GM21576 (cell line): ENCODE measurements around the gene COL18A1.

Experiments
- ATAC-seq: cut with Tn5 transposase; IDR thresholded peaks from one replicate; pipeline ENCODE4 v1.9.1; 2021; ENCODE audit warnings: mild to moderate bottlenecking, moderate library complexity; ENCODE audit not compliant: unreplicated experiment

The COL18A1 gene

GRCh38 chr21:45412491-45412890 is 7.5 kb downstream of the COL18A1 start:
- ATAC-seq, result no peak

DNA sequence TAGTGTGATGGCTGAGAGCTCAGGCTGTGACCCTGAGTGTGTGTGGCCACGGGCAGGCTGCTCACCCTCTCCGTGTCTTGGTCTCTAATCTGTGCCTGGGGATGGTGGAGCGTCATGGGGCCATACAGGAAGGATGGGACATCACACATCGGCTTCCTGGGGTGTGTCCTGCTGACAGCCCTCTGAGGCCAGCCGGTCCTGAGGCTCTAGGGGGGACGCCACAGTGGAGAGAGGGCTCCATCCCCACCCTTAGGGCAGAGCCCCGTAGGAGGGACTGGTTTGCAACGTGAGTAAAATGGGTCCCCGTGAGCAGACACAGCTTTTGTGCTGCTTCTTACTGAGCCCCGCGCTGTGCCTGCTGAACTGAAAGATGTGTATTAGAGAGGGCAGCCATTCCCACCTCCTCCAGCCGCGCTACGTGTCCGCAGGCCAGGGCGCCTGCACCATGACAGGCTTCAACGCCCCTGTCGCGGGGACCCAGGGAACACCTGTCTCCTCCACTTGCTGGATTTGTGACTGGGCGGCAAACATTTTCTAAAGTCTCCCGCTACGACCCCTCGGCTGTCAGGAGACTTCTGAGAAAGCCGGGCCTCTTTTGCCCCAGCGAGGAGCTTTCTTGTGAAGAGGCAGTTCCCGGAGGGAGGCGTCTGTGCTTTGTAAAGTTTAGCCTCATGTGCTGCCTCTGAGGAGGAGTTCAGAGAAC is 8.1 kb downstream of the COL18A1 start:
- ATAC-seq, result no peak

- no peak for ATAC-seq
Observed at GRCh38 chr21:45413922-45414321, 9.0 kb downstream of the COL18A1 start.

DNA sequence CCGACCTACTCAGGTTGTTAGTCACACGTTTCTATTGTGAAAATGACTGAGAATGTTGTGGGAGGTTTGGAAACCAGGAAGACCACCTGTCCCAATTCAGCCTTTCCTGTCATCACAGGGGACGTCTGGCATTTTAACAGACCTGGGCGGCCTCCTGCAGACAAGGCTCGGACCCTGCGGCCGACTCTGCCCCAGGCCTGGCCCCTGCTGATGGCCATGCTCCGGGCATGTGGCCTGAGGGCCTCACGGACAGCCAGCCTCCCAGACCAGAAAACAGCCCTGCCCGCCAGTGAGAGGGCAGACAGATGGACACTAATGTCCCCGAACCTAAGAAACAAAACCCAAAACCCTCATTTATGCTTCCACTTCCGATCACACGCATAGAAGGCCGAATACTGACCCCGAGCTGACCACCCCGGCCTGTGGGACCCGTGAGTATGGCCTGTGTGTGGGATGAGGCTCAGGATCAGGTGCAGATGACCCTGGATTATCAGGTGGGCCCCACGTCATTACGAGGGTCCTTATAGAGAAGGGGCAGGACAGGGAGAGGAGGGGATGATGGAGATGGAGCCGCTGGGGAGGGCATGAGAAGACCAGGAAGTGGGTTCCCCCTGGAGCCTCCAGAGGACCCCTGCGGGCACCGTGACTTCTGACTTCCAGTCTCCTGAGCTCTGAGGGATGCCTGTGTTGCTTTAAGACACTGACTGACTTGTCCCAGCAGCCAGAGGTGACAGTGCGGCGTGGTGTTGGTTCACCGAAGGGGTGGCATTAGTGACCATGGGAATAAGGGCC is 9.6 kb downstream of the COL18A1 start:
- no peak for ATAC-seq

- ATAC-seq, result no peak
Observed at GRCh38 chr21:45415188-45415942, 10.4 kb downstream of the COL18A1 start.

GRCh38 chr21:45415943-45416611 is 11.1 kb downstream of the COL18A1 start:
- ATAC-seq, result no peak

- ATAC-seq, result no peak
Observed at GRCh38 chr21:45416620-45417019, 11.7 kb downstream of the COL18A1 start.

GRCh38 chr21:45417256-45417950 is 12.4 kb downstream of the COL18A1 start:
- no peak for ATAC-seq

- no peak for ATAC-seq
Observed at GRCh38 chr21:45417951-45418300, 13.0 kb downstream of the COL18A1 start.

GRCh38 chr21:45418301-45419071 is 13.5 kb downstream of the COL18A1 start:
- ATAC-seq, result no peak

DNA sequence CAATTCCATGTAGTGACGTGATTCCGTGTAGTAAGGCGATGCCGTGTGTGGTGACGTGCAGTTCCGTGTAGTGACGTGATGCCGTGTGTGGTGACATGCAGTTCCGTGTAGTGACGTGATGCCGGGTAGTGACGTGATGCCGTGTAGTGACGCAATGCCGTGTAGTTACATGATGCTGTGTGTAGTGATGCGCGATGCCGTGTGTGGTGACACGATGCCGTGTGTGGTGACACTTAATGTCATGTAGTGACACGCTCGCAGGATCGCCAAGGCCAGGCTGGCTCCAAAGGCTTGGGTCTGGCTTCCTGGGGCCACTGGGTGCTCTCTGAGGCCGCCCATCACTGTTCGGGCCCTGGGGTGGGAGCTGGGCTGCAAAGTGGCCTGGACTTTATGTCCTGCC is 14.2 kb downstream of the COL18A1 start:
- ATAC-seq, result no peak

DNA sequence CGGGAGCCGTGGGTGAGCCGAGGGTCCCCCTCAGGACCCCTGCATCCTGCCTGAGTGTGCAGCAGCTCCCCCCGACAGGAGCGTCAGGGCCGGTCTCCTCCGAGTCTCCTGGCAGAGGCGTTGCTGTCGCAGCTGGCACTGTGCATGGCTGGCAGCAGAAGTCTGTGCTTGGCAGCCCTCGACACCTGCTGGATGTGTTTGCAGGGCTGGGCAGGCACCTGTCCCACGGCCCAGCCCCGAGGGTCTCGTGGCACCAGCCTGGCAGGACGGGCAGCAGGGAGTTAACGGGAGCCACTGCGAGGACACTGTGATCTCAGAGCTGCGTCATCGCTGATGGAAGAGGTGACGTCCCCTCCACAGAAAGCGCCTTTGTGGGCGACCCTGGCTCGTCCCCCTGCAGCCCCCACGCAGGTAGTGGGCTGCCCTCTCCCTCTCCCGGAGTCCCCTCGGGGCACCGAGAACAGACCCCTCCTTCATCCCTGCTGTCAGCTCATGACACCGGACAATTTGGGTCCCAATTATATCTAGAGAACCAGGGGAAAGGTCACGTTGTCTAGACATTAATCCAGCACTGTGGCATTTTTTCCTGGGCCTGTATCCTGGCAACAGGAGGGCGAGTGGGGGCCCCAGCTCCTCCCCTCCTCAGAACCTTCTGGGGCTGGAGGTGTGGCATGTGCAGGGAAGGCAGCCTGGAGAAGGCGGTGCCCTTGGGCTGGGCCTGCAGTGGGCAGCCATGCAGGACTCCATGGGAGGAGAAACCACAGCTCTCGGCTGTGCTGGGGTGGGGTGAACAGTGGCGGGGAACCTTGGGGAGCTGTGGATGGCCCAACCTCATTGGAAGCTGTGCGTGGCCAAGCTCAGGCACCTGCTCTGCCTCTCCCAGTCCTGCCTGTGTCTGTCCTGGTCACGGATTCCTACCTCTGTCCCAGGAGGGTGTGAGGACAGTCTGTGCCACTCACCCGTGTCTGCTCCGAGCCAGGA is 15.4 kb downstream of the COL18A1 start:
- ATAC-seq, result no peak

GRCh38 chr21:45421071-45421845 is 16.3 kb downstream of the COL18A1 start:
- ATAC-seq, result no peak

GRCh38 chr21:45421846-45422775 is 17.1 kb downstream of the COL18A1 start:
- ATAC-seq, result no peak

DNA sequence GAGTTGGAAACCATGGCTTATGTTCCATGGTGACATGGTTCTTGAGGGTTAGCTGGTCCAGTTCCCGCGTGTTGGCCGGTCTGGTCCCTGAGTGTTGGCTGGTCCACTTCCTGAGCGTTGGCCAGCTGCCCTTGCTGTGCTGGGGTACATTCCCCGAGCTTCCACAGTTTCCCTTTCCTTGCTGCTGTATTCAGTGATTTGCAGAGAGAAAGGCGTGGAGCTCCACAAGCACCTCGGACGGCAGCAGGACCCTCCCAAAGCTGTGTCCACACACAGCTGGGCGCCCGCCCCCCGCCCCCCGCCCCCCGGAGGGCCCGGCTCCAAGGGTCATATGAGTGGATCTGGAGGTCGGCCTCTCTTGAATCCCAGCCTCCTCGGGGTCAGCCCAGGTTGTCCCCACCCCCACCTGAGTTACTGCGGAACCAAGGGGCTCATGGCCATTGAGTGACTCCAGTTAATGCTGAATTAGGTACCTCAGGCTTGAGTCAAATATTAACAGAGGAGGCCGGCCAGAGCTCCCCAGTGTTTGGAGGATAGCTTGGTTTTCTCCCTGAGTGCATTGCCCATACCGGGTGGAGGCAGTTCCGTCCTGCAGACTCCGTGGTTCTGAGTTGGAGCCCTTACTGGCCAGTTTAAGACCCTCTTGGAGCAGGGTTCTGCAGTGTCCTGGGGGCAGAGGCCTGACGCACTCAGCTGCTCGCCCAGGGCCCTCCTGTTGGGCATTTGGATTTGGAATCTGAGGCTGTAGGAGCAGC is 18.4 kb downstream of the COL18A1 start:
- ATAC-seq, result no peak
